Measurements from ENCODE around the gene USP37.
A peak's percentile ranks its signal among the peaks of the same experiment; 100 is the strongest.
"Not testable (repeated sequence)": the region's sequence is repeated elsewhere in the genome, so short reads cannot be mapped to it uniquely, and the experiment has no call there.

USP37 gene

DNA sequence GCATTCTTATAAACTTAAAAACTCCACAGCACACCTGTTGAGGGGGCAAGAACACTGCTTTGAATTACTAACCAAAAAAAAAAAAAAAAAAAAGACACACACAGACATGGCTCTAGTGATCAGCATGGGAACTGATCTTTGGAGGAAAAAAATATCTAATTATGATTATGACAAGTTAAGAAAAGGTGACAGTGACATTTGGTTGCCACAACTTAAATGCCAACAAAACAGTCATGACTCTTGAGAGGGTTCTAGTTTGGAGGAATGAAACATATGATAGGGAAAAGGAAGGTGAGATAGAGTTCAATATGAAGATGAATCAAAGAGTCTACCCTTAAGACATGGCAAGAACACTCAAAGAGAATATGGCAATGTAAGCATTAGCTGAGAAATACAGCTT is 20.6 kb downstream of the USP37 start:
- no peak for DNase-seq

DNA sequence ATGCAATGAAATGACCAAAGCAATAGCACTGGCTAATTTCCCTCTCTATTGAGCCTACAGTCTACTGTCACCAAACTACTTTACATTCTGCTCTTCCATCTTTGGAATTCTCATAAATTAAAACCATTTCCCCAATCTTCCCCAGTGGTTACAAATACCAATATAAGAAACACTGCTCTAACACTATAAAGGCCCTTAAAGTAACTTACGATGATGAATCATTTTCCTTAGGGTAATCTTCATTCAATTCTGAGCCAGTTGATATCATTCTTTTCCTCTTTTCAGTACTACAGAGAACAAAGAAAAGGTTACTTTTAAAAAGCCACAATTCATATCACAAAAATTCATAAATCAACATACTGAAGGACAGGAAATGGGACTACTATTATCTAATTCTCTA is 22.1 kb downstream of the USP37 start:
- no peak for DNase-seq

DNA sequence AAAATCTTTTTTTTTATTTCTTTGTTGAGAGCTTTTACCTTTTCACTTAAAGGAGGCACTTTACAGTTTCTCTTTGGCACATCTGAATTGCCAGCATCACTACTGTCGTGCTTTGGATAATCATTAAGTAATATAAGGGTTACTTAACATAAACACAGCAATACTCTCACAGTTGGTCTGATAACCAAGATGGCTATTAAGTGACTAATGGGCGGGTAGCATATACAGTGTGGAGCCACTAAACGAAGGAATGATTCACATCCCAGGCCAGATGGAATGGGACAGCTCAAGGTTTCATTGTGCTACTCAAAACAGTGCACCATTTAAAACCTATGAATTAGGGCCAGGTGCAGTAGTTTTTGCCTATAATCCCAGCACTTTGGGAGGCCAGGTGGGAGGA is 28.1 kb downstream of the USP37 start:
- no peak for DNase-seq

DNA sequence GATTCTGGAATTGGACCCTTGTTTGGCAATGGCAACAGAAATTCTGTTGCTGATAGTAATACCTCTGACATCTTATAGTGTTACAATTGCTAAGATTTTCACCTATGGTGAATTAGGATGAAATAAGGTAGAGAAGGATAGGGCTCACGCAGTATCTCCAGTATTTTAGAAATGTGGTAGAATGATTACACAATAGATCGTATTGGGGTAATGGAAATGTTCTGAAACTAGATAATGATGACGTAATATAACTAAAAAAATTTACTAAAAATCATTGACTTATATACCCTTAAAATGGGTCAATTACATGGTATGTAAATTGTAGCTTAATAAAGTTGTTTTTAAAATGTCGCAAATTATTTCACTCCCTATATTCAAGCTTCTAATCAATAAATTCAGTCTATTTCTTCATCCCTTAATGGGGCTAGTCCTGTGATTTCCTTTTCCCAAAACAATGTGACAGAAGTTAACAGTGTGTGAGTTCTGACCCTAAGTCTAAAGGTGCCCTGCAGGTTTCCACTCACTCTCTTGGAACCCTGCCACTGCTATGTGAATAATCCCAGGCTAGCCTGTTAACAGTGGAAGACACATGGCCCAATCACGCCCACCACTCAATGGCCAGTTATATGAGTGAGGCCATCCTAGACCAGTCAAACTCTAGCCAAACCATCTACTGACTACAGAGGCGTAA is 31.2 kb downstream of the USP37 start:
- no peak for DNase-seq

DNA sequence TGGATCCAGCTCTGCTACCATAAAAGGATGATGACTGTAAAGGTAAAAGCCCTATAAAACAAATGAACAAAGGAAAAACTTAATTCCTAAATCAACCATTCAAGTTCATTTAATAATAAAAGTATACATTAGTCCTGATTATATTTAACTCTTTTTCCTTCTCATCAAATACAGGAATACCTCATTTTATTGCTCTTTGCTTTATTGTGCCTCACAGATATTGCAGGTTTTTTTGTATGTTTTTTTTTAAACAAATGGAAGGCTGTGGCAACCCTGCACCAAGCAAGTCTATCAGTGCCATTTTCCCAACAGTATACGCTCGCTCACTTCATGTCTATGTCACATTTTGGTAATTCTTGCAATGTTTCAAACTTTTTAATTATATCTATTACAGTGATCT is 38.2 kb downstream of the USP37 start:
- DNase-seq = no peak

DNA sequence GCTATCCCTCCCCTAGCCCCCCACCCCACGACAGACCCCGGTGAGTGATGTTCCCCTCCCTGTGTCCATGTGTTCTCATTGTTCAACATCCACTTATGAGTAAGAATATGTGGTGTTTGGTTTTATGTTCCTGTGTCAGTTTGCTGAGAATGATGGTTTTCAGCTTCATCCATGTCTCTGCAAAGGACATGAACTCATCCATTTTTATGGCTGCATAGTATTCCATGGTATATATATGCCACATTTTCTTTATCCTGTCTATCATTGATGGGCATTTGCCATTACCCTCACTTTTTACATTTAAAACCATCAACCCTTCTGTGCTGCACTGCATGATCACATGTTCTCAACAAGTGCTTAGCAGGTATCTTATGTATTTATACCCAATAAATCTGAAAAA is 39.7 kb downstream of the USP37 start:
- not testable (repeated sequence) for DNase-seq

DNA sequence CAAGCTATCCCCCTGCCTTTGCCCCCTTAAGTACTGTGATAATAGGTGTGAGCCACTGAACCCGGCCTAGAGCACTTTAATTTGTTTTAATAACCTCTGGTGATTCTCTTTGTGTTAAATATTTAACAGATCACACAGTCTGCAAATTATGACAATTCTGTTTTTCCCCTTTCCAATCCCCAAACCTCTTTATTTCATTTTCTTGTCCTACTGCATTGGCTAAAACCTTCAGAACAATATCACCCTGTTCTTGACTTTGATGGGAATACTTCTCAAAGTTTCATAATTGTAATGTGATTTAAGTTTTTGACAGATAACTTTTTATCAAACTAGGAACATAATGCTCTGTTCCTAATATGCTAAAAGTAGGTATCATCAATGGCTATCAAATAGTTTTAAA is 44.5 kb downstream of the USP37 start:
- DNase-seq = no peak

DNA sequence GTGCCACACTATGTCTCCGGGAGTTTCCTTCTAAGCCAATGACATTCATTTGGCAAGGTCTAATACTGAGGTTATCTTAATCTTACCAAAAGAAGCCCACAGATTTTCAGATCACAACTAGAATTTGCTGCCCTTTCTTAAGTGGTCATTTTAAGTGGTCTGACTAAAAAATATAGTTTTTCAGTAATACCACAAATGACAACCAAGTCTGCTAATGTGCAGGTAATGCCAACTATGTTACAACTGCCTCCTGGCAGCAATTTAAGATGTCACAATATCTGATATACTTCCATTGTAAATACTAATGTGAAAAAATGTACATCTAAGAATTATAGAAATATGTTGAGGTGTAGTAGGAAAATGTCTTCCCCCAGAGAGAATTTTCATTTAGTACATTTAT is 49.3 kb downstream of the USP37 start:
- no peak for DNase-seq

DNA sequence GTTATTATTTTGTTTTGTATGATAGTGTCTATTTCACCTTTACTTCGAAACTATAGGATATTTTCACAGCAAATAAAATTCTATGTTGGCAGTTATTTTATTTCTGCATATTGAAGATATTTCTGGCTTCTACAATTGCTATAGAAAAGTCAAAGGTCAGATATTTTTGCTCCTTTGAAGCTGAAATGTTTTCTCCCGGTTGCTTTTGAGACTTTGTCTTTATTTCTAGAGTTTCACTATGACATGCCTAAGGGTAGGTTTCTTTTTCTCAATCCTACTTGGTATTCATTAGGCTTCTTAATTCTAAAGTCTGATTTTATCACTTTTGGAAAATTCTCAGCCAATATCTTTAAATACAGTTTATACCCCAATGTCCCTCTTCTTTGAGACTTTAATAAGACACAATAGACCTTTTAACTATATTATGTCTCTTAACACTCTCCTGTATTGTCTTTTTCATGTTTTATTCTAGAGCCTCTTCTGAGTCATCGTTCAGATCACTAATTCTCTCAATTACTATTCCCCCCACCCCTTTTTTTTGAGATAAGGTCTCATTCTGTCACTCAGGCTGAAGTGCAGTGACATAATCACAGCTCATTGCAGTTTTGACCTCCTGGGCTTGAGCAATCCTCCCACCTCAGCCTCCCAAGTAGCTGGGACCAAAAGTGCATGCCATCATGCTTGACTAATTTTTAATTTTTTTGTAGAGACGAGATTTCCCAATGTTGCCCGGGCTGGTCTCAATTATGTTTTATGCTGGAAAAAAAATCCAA is 50.5 kb downstream of the USP37 start:
- no peak for DNase-seq

DNA sequence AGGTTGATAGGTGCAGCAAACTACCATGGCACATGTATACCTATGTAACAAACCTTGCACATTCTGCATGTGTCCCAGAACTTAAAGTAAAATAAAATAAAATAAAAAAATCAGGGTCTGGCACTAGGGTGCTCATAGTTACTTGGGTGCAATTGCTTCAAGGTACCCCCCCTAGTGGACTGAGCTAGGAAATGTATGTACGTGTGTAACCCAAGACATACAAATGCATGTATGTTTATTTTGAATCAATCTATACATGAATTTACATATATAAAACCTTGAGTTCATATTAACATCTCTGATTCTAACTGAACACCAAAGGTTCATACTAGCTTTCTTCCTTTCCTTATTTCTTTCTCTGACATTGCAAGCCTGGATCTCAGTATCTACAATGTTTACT is 51.5 kb downstream of the USP37 start:
- no peak for DNase-seq

DNA sequence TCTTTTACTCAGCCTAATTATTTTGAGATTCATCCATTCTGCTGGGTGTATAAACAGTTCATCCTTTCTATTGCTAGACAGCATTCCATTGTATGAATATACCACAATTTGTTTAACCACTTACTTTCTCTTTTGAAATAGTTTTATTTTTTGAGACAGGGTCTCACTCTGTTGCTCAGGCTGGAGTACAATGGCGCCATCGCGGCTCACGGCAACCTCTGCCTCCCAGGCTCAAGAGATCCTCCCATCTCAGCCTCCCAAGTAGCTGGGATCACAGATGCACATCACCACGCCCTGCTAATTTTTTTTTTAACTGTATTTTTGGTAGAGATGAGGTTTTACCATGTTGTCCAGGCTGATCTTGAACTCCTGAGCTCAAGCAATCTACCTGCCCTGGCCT is 54.5 kb downstream of the USP37 start:
- DNase-seq = no peak

DNA sequence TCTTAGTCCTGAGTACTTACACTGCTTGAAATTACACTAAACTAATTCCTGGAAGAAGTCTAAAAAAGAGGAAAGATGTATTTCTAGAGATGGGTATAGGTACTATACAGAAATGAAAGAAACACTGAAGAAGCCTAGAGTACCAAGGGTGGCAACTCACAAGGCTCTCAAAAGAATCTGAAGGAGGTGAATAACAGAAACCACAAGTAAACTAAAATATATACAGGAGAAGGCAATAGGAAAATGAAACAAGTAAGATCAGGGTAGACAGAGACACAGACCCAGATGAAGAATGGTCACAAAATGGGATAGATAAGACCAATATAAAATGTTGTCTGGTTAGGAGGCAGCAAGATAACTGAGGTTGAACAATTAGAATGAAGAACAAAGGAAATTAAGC is 59.9 kb downstream of the USP37 start:
- no peak for DNase-seq

DNA sequence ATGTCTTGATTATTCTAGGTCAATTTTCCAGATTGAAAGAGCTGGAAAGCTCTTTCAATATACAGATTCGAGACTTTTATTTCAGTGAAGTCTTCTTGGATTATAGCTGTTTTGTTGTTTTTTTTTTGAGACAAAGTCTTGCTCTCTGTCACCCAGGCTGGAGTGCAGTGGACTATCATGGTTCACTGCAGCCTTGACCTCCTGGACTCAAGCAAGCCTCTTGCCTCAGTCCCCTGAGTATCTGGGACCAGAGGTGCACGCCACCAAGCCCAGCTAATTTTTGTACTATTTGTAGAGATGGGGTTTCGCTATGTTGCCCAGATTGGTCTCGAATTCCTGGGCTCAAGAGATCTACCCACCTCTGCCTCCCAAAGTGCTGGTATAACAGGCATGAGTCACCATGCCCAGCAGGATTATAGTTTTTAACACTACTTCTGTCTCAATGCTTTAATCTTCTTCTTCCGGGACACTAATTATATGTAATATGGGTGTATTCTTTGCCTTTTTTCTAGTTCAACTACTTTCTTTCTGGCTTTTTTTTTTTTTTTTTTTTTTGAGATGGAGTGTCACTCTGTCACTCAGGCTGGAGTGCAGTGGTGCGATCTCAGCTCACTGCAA is 62.3 kb downstream of the USP37 start:
- DNase-seq = no peak

DNA sequence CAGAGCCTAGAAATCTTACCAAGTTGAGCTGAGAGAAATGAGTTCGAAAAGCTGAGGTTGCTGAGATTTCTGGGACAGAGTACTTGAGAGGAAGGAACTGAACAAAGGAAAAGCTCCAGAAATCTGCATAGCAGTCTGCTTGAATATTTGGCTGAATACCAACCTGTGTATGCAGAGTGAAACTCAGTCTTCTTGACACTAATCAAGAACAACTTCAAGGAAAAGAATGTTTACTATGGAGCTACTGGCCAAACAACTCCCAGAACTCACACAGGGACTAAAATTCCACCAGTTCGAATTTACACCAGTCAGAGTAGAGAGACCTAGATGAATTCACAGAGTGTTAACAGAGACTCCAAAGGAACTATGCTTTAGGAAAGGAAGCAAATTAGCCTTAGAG is 66.5 kb downstream of the USP37 start:
- no peak for DNase-seq

DNA sequence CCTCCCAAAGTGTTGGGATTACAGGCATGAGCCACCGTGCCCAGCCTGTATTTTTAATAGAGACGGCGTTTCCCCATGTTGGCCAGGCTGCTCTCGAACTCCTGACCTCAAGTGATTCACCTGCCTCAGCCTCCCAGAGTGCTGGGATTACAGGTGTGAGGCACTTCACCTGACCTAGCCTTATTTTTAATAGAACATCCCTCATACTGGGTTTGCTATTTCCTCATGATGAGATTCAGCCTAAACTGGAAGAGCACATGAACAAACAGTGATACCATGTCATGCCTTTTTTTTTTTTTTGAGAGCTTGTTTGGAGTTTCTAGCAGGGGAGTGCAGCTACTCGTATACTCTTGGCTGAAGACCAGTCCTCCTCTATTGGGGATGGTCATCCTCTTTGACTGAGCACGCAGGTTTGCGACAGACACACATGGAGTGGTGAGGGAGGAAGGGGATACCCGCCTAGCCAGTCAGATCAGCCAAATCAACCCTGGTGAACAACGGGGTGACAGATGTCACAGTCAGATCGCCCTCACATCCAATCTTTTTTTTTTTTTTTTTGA is 67.6 kb downstream of the USP37 start:
- no peak for DNase-seq

DNA sequence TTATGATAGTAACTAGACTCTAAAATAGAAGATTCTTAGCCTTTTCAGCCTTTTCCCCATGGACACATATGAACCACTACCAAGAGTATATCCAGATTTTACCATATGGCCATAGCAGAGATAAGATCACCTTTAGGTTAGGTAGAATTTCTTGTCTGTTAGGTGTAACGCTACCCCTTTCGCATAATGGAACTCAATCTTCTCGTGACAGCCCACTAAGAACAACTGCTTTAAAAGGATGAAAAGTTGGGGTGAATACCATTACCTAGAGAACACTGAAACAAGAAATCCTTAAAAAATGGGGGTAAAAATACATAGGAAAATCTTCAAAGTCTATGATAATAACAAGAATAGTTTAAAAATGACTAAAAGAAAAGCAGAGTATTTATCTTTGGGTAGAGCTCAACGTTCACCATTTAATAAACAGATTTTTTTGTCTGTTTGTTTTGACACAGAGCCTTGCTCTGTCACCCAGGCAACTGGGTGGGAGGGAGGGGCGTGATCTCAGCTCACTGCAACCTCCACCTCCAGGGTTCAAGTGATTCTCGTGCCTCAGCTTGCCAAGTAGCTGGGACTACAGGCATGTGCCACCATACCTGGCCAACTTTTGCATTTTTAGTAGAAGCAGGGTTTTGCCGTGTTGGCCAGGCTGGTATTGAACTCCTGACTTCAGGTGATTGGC is 82.0 kb downstream of the USP37 start:
- no peak for DNase-seq

DNA sequence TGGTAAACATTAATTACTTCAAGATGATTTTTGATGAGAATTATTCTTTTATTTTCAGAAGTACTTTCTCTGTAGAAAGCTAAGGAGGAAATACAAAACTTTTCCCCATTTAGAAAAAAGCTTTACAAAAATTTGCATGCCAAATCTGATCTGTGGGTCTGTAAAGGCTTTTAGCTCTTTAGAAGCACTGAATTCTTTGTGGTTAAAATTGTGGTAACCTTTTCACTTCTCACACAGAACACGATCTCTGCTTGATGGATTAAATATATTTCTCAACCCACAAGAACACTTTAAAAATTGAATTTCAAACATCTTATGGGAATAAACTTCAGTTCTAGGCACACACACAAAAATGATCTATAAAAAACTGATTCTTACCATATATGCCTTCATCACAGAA is 85.5 kb downstream of the USP37 start:
- no peak for DNase-seq

DNA sequence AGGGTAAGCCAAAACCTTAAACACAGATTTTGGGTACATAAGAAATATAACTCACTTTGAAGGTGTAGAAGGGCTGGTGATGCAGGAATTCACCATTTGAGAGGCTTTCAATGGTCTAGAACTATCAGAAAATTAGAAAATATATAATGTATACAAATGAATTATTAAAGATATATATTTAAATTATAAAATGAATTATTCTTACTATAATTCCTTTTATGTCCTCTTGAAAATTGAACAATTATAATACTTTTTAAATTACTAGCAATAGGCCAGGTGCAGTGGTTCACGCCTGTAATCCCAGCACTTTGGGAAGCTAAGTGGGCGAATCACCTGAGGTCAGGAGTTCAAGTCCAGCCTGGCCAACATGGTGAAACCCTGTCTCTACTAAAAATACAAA is 88.6 kb downstream of the USP37 start:
- no peak for DNase-seq

DNA sequence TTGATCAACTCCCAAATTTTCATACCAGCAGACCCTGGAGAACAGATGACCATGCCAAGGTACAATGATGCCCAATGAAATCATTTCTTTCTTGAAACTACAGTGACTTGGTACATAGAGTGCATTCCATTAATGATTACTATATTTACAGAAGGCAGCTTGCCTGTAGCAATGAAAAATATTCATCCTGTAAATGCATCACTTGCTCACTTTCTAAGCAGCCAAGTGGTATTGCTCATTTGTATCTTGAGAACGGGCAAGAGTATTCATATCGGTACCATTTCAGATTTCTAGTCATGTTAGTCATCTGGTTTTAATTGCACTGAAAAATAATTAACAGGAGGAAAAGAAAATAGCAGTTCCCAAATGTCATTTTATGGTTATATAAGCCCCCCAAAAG is 89.6 kb downstream of the USP37 start:
- no peak for DNase-seq

DNA sequence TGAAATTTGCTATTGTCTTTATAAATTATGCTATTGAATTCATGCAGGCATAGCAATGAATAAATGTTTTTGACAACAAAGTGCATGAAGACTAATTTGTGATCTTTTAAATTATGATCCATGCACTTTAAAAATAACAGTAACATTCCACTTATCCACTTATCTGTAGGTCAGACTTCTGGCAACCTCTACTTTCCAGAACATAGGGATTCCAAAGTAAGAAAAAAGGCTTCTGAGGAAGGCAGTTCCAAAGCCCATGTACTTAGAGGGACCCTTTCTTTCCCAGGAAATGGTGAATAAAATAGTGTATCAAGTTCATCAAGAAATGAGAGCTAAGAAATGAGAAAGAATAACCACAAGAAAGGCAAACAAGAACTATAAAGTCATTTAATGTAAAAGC is 90.9 kb downstream of the USP37 start:
- no peak for DNase-seq

DNA sequence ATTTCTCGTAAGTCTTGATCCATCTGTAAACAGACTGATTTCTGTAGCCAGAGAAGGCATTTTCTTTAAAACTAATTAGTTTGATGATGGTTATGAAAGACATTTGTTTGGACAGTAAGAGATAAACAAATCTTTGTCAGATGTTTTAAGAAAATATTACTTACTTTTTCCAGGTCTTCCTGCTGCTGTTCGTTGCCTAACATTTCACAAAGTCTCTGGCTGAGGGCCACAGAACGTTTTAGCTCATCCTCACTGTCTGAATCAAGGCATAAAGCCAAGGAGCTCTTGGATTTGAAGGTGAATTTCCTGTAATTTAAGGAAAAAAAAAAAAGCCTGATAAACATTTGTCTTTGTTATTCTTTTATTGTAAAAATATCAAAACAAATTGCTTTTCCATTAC is 91.5 kb downstream of the USP37 start:
- no peak for DNase-seq

DNA sequence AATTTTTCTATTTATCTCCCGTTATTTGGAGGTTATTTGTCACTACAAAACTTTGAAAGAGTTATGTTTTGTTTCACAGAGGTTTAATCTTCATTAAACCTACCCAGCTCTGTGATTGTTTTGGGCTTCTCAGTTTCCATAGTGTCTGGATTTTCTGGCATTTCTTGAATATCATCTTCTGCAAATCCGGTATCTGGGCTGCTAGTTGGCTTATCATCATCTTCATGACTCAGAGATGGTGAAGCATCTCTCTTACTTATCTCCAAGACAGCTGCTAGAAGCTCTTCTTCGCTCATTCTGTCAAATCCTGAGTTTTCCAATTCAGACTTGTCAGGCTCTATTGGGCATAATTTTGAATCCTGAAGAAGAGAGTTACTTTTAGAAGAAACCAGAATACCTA is 93.6 kb downstream of the USP37 start:
- no peak for DNase-seq

DNA sequence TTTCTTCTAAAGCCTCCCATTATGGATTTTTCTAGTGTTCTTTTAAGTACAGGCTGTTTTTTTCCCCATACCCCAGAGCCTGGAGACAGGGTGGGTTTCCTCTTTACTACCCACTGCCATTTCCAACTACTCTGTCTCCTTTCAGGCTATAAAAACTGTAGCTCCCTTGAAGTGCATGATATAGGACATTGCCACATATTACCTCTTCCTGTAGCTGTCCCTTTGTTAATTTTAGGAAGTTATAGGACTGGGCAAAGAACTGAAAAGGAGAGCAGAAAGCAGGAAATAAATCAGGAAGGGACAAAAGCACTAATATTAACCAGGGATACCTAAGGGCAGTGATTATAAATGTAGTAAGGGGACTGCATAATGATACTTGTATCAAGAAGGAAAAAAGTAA is 95.2 kb downstream of the USP37 start:
- DNase-seq = no peak

DNA sequence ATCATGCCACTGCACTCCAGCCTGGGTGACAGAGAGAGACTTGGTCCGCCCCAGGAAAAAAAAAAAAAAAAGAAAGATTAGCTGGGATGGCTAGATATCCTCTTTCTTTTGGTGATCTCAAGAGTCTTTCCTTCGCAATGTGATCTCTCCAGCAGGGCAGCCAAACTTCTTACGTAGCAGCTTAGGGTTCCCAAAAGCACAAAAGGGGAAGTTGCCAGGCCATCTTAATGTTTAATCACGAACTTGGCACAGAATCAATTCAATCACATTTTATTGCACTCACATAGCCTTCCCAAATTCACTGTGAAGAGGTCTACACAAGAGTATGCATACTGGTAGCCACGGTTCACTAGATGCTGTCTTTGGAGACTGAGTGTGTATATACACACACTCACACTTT is 96.2 kb downstream of the USP37 start:
- DNase-seq = peak; percentile 7
